ENCODE measurements around the gene ATP4B.

DNA sequence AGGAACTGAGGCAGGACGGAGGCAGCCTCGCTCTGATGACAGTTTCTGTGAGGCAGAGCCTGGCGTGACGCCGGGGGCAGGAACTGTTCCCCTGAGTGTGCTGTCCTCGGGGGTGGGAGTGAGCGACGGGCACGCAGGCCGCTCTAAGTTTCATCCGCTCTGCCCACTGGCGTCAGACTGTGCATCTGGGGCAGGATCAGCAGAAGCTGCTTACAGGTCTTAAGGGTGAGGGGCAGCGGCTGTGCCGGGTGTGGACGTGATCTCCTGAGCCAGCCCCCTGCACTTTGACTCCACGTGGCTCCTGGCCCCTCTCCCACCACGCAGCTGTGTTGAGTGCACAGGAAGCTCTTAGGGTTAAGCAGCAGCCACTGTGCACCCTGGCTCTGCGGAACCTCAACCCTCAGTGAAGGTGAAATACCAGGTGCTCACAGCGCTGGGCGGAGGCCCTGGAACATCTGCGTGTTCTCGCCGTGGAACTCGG lies 10.5 kb upstream of the ATP4B start:
- TF ChIP-seq POLR2AphosphoS5 (IDR thresholded peaks at IDR 0.05; ENCODE audit: low read depth, low read length) (no peak), SIN3A (IDR thresholded peaks at IDR 0.05; ENCODE audit: borderline replicate concordance, insufficient read depth, low read length) (no peak)
